ENCODE measurements around the gene PAQR6.

DNA sequence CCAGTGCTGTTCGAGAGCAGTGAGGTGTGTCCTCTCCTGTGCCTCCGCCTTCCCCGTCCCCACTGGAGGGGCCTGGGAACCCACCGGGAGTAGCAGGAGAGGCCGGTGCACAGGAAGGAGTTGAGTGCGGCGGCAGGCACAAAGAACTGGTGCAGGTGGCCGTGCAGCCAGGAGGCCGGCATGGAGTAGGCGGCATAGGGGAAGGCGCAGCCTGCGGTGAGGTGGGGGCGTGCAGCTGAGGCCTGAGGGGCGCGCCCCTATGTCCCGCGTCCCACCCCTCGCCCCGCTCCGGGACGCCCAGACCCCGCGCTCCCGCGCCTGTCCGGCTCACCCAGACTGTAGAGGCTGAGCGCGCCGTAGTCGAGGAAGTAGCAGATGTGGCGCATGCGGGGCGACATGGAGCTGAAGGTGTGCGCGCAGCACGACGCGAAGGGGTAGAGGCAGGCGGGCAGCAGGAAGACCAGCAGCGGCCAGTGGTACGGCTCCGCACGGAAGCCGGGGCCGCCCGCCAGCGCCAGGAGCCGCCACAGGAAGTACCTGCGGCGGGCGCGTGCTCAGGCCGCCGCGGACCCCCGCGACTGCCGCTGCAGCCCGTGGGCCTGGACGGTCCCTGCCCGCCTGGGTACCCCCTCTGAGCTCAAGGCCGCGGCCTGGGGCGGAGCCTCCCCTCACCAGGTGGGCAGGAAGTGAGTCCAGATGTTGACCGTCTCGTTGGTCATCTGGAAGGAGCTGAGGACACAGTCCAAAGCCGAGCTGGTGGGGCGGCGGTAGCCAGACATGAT is 2.2 kb downstream of the PAQR6 start:
- TF ChIP-seq EGR1 (IDR thresholded peaks at IDR 0.05; ENCODE audit: borderline replicate concordance, low read depth, low read length) (no peak), RXRA (IDR thresholded peaks at IDR 0.05; ENCODE audit: insufficient read depth, low read depth, low read length) (no peak)
